Measurements from ENCODE around the gene SULT1A1. TPM values are rescaled to one million over a fixed set of nuclear protein-coding genes. Genes with fewer than 3 reads are reported as not detected.
"Not testable (repeated sequence)": the region's sequence is repeated elsewhere in the genome, so short reads cannot be mapped to it uniquely, and the experiment has no call there.

Gene SULT1A1
- total RNA-seq (2014; rRNA removed; shearing (Covaris generic)) (not detected in 2 replicates), polyA plus RNA-seq (2016; fragmentation: Nextera tagmentation; extraction: Ambion mirVana) (not detected in 2 replicates)

DNA sequence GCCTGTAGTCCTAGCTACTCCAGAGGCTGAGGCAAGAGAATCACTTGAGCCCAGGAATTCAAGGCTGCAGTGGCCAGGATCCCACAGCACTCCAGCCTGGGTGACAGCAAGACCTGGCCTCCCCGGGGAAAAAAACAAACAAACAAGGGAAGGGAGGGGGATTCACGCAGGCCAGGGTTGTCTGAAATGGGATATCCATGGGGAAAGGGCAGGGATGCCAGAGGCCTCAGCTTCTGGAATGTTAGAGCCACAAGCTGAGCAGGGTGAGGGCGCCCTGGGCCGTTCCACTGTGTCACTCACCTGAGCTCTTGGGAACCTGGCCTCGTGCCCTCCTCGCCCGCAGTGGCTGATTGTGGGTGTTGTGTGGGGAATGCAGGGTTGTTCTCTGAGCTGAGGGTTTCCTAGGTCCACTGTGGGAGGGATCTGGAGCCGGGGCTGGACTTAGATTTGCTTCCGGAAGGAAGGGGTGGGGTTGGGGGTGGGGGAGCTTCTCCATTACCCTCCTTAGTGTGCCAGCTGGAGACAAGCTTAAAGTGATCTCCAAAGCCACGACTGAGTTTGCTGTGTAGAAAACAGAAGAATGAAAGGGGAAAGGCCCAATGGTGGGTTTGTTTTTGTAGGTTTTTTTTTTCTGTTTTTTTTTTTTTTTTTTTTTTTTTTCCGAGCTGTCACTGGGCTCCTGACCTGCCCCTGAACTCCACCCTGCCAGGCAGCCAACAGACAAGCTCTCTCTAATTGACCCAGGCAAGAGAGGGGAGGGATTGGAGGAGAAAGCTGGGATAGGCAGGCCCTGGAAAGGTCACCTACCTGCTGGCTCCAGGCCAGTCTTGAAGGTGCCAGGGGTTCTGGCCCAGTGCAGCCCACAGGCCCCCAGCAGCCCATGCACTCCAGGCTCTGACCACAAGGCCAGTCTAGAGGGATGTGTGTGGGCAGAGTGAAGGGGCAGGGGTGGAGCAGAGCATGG lies at the start of gene SULT1A1:
Gene SULT1A1 (minus strand): TSS at position 414 of the 964 bp plus-strand sequence. CDS start 1,189 bp downstream, outside the sequence.
- WGBS, 2 experiments (ENCODE audit: low coverage in 1 of 2, low lambda C conversion rate in 2 of 2, missing lambda C conversion rate in 2 of 2) = 66 to 74% methylated on average over 11 of the region's 11 CpGs
- DNase-seq = no peak
- in situ Hi-C loops (cut with MboI) = no loop called here

DNA sequence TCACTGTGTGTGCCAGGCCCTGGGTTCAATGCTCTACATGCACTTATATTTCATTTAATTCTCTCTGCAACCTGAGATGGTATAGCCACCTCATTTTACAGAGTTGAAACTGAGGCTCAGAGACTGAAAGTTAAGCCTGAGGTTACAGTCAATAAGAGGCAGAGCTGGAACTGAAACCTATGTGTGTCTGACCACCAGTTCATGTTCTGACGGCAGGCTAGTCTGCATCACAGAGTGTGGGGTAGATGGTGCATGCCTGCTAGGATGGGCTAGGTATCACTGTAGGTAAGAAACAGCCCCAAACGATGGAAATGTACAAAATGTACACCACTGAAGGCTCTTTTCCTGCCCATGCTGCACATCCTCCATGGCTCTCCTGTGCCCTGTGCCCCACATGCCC lies 30.1 kb upstream of the SULT1A1 start:
- H3K79me2 ChIP-seq (ENCODE audit: insufficient read depth); in situ Hi-C loops (cut with MboI); H3K27me3 ChIP-seq (replicated peaks; ENCODE audit: insufficient read depth); H3K9me3 ChIP-seq (ENCODE audit: low read depth); H3K4me2 ChIP-seq (ENCODE audit: unreplicated experiment); H4K20me1 ChIP-seq (ENCODE audit: insufficient read depth); H2AFZ ChIP-seq; H3K4me3 ChIP-seq; H3K36me3 ChIP-seq (ENCODE audit: low read depth); DNase-seq; H3K9me2 ChIP-seq (ENCODE audit: insufficient read depth); H3K27ac ChIP-seq; H3K9ac ChIP-seq: not testable (repeated sequence)
- peaks cover 14% of the 10 kb centered on the region for H3F3A ChIP-seq (ENCODE audit: insufficient read depth)
- H3K4me1 ChIP-seq (ENCODE audit: insufficient read depth) = peaks cover 10% of the 10 kb centered on the region; the same call in 1 of the 2 replicates
- WGBS, 2 experiments (ENCODE audit: low coverage in 1 of 2, low lambda C conversion rate in 2 of 2, missing lambda C conversion rate in 2 of 2) = 60 to 71% methylated on average over 2 of the region's 2 CpGs

More for the DNA sequence above, at the start of gene SULT1A1:
- no peaks in the 10 kb centered on the region for H3F3A ChIP-seq (ENCODE audit: insufficient read depth)
- H3K27me3 ChIP-seq (replicated peaks; ENCODE audit: insufficient read depth) = no peaks in the 10 kb centered on the region; the same call in 1 of the 2 replicates
- no peaks in the 10 kb centered on the region for H3K9me3 ChIP-seq (ENCODE audit: low read depth)
- no peak for TF ChIP-seq EZH2phosphoT487 (IDR thresholded peaks at IDR 0.05; ENCODE audit: insufficient read depth, low read depth)
- TF ChIP-seq EZH2 (IDR thresholded peaks at IDR 0.05; ENCODE audit: insufficient read depth, poor library complexity, severe bottlenecking) = no peak
- no peaks in the 10 kb centered on the region for H3K9me2 ChIP-seq (ENCODE audit: insufficient read depth)
- H3K9ac ChIP-seq = no peak within 1 kb of the TSS
- H3K79me2 ChIP-seq (ENCODE audit: insufficient read depth) = no peaks in the 10 kb centered on the region
- no peak within 1 kb of the TSS for H3K4me3 ChIP-seq
- no peaks in the 10 kb centered on the region for H4K20me1 ChIP-seq (ENCODE audit: insufficient read depth)
- H3K36me3 ChIP-seq (ENCODE audit: low read depth) = no peaks in the 10 kb centered on the region
- no peak within 1 kb of the TSS for H2AFZ ChIP-seq
- no peaks in the 10 kb centered on the region for H3K4me1 ChIP-seq (ENCODE audit: insufficient read depth)
- no peak within 1 kb of the TSS for H3K27ac ChIP-seq
- no peak within 1 kb of the TSS for H3K4me2 ChIP-seq (ENCODE audit: unreplicated experiment)

DNA sequence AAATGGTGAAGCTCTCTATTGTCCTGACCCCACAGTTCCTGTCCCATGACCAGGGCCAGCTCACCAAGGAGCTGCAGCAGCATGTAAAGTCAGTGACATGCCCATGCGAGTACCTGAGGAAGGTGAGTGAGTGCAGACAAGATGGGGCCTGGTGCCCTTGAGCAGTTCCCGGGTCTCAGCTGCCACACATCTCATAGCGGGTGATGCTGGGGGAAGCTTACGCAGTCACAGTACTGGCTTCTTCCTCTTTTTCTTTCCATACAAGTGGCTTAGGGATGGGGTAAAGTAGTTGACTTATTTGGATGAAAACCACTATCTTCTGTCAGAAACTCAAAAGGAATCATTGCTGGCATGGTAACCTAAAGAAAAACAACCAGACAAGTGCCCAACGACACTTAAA lies 28.5 kb upstream of the SULT1A1 start:
- H3K9me3 ChIP-seq (ENCODE audit: low read depth); DNase-seq; H3K27me3 ChIP-seq (replicated peaks; ENCODE audit: insufficient read depth); H3K4me3 ChIP-seq; H3K4me2 ChIP-seq (ENCODE audit: unreplicated experiment); H3K9me2 ChIP-seq (ENCODE audit: insufficient read depth); H3K27ac ChIP-seq; H3K9ac ChIP-seq; H2AFZ ChIP-seq; in situ Hi-C loops (cut with MboI); H4K20me1 ChIP-seq (ENCODE audit: insufficient read depth); H3K36me3 ChIP-seq (ENCODE audit: low read depth); H3K79me2 ChIP-seq (ENCODE audit: insufficient read depth): not testable (repeated sequence)
- Histone ChIP-seq H3F3A (ENCODE audit: insufficient read depth) (peaks cover 14% of the 10 kb centered on the region), H3K4me1 (ENCODE audit: insufficient read depth) (peaks cover 10% of the 10 kb centered on the region; the same call in 1 of the 2 replicates)
- WGBS, 2 experiments (ENCODE audit: low coverage in 1 of 2, low lambda C conversion rate in 2 of 2, missing lambda C conversion rate in 2 of 2) = 100% methylated on average over 1 of the region's 5 CpGs; no CpG with 5 or more reads in 1 of the 2 experiments

DNA sequence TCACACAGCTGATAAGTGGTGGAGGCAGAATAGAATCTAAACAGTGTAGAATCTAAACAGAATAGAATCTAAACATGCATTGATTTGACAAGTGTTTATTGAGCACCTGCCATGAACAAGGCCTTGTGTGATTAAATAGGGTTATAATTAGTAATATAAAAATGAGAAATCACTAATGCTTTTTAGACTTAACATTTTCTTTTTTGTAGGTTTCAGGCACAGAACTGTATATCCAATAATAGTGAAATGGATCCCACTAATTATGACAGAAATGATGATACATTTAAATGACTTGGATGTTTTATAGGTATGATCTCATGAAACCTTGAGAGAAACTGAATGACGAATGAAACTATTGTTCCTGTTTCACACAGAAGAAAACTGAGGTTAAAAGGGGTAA lies 27.9 kb upstream of the SULT1A1 start, which contains the start of gene NPIPB8:
Gene NPIPB8 (plus strand): TSS at position 301 of the 400 bp plus-strand sequence. CDS start 296 bp downstream, outside the sequence.
- in situ Hi-C loops (cut with MboI); H3K4me2 ChIP-seq (ENCODE audit: unreplicated experiment); H4K20me1 ChIP-seq (ENCODE audit: insufficient read depth); H3K9me3 ChIP-seq (ENCODE audit: low read depth); DNase-seq; H3K27ac ChIP-seq; H3K9me2 ChIP-seq (ENCODE audit: insufficient read depth); H3K4me3 ChIP-seq; H2AFZ ChIP-seq; H3K36me3 ChIP-seq (ENCODE audit: low read depth); H3K27me3 ChIP-seq (replicated peaks; ENCODE audit: insufficient read depth); H3K9ac ChIP-seq; H3K79me2 ChIP-seq (ENCODE audit: insufficient read depth): not testable (repeated sequence)
- no CpG with 5 or more reads among the region's 1 CpG for WGBS, 2 experiments (ENCODE audit: low coverage in 1 of 2, low lambda C conversion rate in 2 of 2, missing lambda C conversion rate in 2 of 2)
- H3K4me1 ChIP-seq (ENCODE audit: insufficient read depth) = peaks cover 10% of the 10 kb centered on the region; the same call in 1 of the 2 replicates
- peaks cover 14% of the 10 kb centered on the region for H3F3A ChIP-seq (ENCODE audit: insufficient read depth)

DNA sequence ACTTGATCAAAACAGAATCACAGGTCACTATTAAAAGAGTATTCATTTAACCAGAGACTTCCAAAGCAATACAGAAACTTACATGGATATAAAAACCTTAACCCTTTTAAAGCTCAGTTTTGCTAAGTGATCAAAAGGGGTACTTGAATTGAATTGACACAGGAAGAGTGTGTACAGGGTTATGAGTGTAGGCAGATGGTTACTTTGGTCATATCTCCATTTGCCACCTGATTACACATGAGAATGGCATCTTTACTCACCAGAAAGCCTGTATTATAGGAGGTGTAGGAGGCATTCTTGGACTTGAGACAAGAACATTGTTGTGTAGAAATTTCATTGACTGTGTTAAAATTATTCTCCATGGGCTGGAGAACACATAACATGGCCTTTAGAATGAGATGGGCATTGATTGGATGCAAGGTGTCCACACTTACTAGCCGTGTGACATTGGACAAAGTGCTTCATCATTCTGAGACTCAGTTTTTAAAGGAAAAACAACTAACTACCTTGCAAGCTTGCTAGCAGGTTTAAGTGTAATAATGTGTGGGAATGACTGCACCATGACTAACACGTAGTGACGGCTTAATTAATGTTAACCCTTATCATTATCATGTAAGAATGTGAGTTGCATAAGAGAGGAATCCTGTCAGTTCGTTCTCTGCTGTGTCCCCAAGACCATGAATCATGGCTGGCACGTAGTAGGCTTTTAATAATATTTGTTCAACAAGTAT lies 26.4 kb upstream of the SULT1A1 start:
- H3K9ac ChIP-seq; H3K36me3 ChIP-seq (ENCODE audit: low read depth); H4K20me1 ChIP-seq (ENCODE audit: insufficient read depth); in situ Hi-C loops (cut with MboI); H3K9me2 ChIP-seq (ENCODE audit: insufficient read depth); H3K9me3 ChIP-seq (ENCODE audit: low read depth); H2AFZ ChIP-seq; H3K79me2 ChIP-seq (ENCODE audit: insufficient read depth): not testable (repeated sequence)
- Histone ChIP-seq H3K4me1 (ENCODE audit: insufficient read depth) (peaks cover 10% of the 10 kb centered on the region; the same call in 1 of the 2 replicates), H3K4me3 (0 out of 2 replicates have a peak overlapping the region, but pooled peaks have one; percentile 16), H3F3A (ENCODE audit: insufficient read depth) (peaks cover 14% of the 10 kb centered on the region), H3K4me2 (ENCODE audit: unreplicated experiment) (peak overlapping the region; percentile 41), H3K27me3 (replicated peaks; ENCODE audit: insufficient read depth) (peaks cover 13% of the 10 kb centered on the region; the same call in 1 of the 2 replicates), H3K27ac (peak overlapping the region; percentile 23; the same call in 1 of the 2 replicates)
- 1 to 3% methylated on average over 5 of the region's 5 CpGs for WGBS, 2 experiments (ENCODE audit: low coverage in 1 of 2, low lambda C conversion rate in 2 of 2, missing lambda C conversion rate in 2 of 2)
- peak; percentile 78 for DNase-seq

DNA sequence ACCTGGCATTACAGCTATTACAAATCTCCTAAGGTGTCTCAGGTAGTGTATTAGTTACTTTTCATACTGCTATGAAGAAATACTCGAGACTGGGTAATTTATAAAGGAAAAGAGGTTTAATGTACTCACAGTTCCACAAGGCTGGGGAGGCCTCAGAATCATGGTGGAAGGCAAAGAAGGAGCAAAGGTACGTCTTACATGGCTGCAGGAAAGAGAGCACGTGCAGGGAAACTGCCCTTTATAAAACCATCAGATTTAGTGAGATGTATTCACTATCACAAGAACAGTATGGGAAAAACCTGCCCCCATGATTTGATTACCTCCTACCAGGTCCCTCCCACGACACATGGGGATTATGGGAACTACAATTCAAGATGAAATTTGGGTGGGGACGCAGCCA lies 21.1 kb upstream of the SULT1A1 start:
- H3K79me2 ChIP-seq (ENCODE audit: insufficient read depth); H3K4me2 ChIP-seq (ENCODE audit: unreplicated experiment); H4K20me1 ChIP-seq (ENCODE audit: insufficient read depth); H3K4me1 ChIP-seq (ENCODE audit: insufficient read depth); H3K27ac ChIP-seq; DNase-seq; H3K9me2 ChIP-seq (ENCODE audit: insufficient read depth); H3K4me3 ChIP-seq; H3F3A ChIP-seq (ENCODE audit: insufficient read depth); in situ Hi-C loops (cut with MboI); H2AFZ ChIP-seq; H3K36me3 ChIP-seq (ENCODE audit: low read depth); H3K9me3 ChIP-seq (ENCODE audit: low read depth); H3K9ac ChIP-seq: not testable (repeated sequence)
- WGBS, 2 experiments (ENCODE audit: low coverage in 1 of 2, low lambda C conversion rate in 2 of 2, missing lambda C conversion rate in 2 of 2) = 33 to 35% methylated on average over 5 of the region's 5 CpGs
- peaks cover 13% of the 10 kb centered on the region; the same call in 1 of the 2 replicates for H3K27me3 ChIP-seq (replicated peaks; ENCODE audit: insufficient read depth)
